Fibroblast of lung (primary cell): Measurements from ENCODE around the gene FCRLB. TPM values are rescaled to one million over a fixed set of nuclear protein-coding genes. Genes with fewer than 3 reads are reported as not detected.

ENCODE experiments used
- DNase-seq, 2 donors: peaks; one replicate each; pipeline versions ENCODE4 v3.0.0 to v3.0.0-alpha.2; 2010; ENCODE audit warnings: low read depth in 2 of 2
- H2AFZ ChIP-seq: 2 replicates; pipeline ENCODE4 v1.5.1; 2012; ENCODE audit warnings: low read length, control low read depth, inconsistent platforms
- H3K27ac ChIP-seq: 2 replicates; pipeline ENCODE4 v1.5.1; 2011; ENCODE audit warnings: low read length, control low read depth; ENCODE audit not compliant: insufficient read depth
- H3K27me3 ChIP-seq: 2 replicates; pipeline ENCODE4 v1.5.1; 2011; ENCODE audit warnings: mild to moderate bottlenecking, low read length; ENCODE audit not compliant: control insufficient read depth, insufficient read depth
- H3K36me3 ChIP-seq: 2 replicates; pipeline ENCODE4 v1.5.1; 2011; ENCODE audit warnings: low read length; ENCODE audit not compliant: control insufficient read depth, insufficient read depth
- H3K4me1 ChIP-seq: 2 replicates; pipeline ENCODE4 v1.5.1; 2011; ENCODE audit warnings: low read length; ENCODE audit not compliant: control insufficient read depth, insufficient read depth; ENCODE audit errors: extremely low read depth
- H3K4me2 ChIP-seq: 2 replicates; pipeline ENCODE4 v1.5.1; 2011; ENCODE audit warnings: low read length, control low read depth; ENCODE audit not compliant: insufficient read depth; ENCODE audit errors: extremely low read depth
- H3K4me3 ChIP-seq, 4 experiments: fragments of 200-600 bp in 1 of 4; sonication (generic) in 1 of 4; replicated peaks in 1 of 4; 2 replicates each; pipeline ENCODE4 v1.5.1; 2011 to 2016; ENCODE audit warnings: low read length in 4 of 4, low read depth in 3 of 4, mild to moderate bottlenecking in 3 of 4, control low read depth in 2 of 4, inconsistent platforms in 1 of 4, mixed read lengths in 1 of 4; ENCODE audit not compliant: insufficient read depth in 1 of 4; ENCODE audit errors: control extremely low read depth in 1 of 4
- H3K79me2 ChIP-seq: 2 replicates; pipeline ENCODE4 v1.5.1; 2012; ENCODE audit warnings: mild to moderate bottlenecking, low read length, inconsistent platforms; ENCODE audit not compliant: control insufficient read depth, insufficient read depth
- H3K9ac ChIP-seq: 2 replicates; pipeline ENCODE4 v1.5.1; 2011; ENCODE audit warnings: mild to moderate bottlenecking, low read length, control low read depth; ENCODE audit not compliant: insufficient read depth
- H3K9me3 ChIP-seq: 2 replicates; pipeline ENCODE4 v1.5.1; 2012; ENCODE audit warnings: low read depth, low read length; ENCODE audit not compliant: control insufficient read depth, insufficient read depth
- H4K20me1 ChIP-seq: 2 replicates; pipeline ENCODE4 v1.5.1; 2011; ENCODE audit warnings: low read length; ENCODE audit not compliant: control insufficient read depth, insufficient read depth; ENCODE audit errors: extremely low read depth
- EZH2 ChIP-seq: IDR thresholded peaks from 2 replicates; pipeline ENCODE4 v1.5.1; 2012; ENCODE audit warnings: low read length, control low read depth, mild to moderate bottlenecking; ENCODE audit errors: missing control alignments
- polyA plus RNA-seq, 2 donors: library from polyadenylated mRNA; depleted of rRNA in 1 of 2; stranded (reverse) in 1 of 2; unstranded in 1 of 2; fragments of >200 nt; gene quantifications; 2 replicates each; pipeline ENCODE4 v1.2.1, GENCODE V29; 2011 to 2012; ENCODE audit warnings: missing spikeins in 1 of 2
- total RNA-seq: library from RNA; depleted of rRNA; stranded (reverse); fragments of >200 nt; gene quantifications from 2 replicates; pipeline ENCODE4 v1.2.1, GENCODE V29; 2014
- TF ChIP-seq, protein P1 (sequence below), 2 donors: IDR thresholded peaks in 1 of 2; conservative IDR thresholded peaks in 1 of 2; 1 replicate in 1 of 2; 2 replicates in 1 of 2; pipeline ENCODE4 v1.5.1; 2011 to 2012; ENCODE audit warnings: low read length in 2 of 2, control low read depth in 1 of 2, inconsistent platforms in 1 of 2, low read depth in 1 of 2, mild to moderate bottlenecking in 1 of 2

Gene FCRLB
- total and polyA plus RNA-seq, 2 donors (not counting 1 experiment from before 2014, with no cell fraction given): 0.45 to 1.2 TPM

DNA sequence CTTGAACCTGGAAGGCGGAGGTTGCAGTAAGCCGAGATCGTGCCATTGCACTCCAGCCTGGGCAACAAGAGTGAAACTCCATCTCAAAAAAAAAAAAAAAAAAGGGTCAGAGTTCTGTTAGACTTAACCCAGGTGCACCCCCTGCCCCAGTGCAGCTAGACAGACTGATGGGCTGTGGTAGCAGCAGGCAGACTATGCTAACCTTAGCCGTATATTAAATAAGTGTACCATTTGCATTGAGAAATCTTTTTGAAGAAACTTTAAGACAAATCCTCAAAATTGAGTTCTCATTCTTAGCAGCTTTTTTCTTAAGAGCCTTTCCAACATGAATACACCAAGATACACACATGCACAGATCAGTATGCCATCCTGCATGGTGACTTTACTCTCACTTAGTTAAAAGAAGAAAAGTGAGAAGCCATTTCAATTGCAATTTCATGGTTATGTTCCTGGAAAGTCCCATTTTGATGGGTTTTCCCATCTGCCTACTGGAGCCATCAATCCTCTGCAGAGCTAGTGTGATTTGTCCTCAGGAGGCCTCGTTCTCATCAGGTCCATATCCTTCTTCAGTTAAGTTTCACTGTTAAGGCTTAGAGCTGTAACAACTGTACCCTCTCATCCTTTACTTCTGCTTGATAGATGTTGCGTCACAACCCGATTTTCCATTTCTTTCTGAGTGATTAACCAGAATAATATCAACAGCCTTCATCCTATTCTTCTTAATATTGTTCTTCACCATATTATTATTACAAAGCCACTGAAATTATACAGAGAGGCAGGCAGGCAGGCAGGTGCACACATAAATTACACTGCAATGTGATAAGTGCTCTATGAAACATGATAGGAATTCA lies 7.3 kb downstream of the FCRLB start:
- TF ChIP-seq, protein P1, sequence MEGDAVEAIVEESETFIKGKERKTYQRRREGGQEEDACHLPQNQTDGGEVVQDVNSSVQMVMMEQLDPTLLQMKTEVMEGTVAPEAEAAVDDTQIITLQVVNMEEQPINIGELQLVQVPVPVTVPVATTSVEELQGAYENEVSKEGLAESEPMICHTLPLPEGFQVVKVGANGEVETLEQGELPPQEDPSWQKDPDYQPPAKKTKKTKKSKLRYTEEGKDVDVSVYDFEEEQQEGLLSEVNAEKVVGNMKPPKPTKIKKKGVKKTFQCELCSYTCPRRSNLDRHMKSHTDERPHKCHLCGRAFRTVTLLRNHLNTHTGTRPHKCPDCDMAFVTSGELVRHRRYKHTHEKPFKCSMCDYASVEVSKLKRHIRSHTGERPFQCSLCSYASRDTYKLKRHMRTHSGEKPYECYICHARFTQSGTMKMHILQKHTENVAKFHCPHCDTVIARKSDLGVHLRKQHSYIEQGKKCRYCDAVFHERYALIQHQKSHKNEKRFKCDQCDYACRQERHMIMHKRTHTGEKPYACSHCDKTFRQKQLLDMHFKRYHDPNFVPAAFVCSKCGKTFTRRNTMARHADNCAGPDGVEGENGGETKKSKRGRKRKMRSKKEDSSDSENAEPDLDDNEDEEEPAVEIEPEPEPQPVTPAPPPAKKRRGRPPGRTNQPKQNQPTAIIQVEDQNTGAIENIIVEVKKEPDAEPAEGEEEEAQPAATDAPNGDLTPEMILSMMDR (conservative IDR thresholded peaks at IDR 0.05 in 1 of 2, IDR thresholded peaks at IDR 0.05 in 1 of 2; ENCODE audit: low read depth in 1 of 2, low read length in 2 of 2): no peak
- no peak for TF ChIP-seq EZH2
- Histone ChIP-seq H3K36me3 (no peaks in the 10 kb centered on the region), H3K4me2 (no peak overlapping the region), H4K20me1 (no peaks in the 10 kb centered on the region), H3K4me3 (no peak overlapping the region), H3K9ac (no peak overlapping the region), H3K27ac (no peak overlapping the region), H2AFZ (no peak overlapping the region), H3K27me3 (no peaks in the 10 kb centered on the region), H3K79me2 (no peaks in the 10 kb centered on the region), H3K4me1 (peaks cover 5% of the 10 kb centered on the region), H3K9me3 (no peaks in the 10 kb centered on the region)
- no peak for DNase-seq

DNA sequence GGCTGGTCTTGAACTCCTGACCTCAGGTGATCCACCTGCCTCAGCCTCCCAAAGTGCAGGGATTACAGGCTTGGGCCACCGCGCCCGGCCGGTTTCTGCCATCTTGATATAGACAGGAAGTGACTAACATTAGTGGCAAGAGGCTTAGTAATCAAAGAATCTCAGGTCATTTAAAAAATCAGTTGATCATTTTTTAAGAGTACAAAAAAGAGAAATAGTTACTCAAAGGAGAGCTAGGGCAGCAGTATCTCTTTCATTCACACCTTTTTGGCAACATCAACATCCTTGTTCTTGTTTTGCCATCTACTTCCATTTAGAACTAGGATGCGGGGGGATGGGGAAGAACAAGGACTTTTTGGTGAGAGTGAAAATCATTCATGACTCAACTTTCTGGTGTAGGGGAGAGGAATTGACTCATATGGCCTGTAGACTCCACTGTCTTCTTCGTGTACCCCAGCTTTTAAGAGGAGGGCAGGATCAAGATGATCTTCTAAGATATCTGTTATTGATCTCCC lies 8.8 kb downstream of the FCRLB start:
- no peak overlapping the region for H3K9ac ChIP-seq
- H3K4me2 ChIP-seq: no peak overlapping the region
- DNase-seq: peak in 1 of 2 donors; percentile 72
- H3K4me3 ChIP-seq: no peak overlapping the region
- H3K27ac ChIP-seq: no peak overlapping the region
- no peaks in the 10 kb centered on the region for H3K36me3 ChIP-seq
- H3K27me3 ChIP-seq: no peaks in the 10 kb centered on the region
- H2AFZ ChIP-seq: no peak overlapping the region
- no peaks in the 10 kb centered on the region for H3K9me3 ChIP-seq
- H4K20me1 ChIP-seq: no peaks in the 10 kb centered on the region
- H3K4me1 ChIP-seq: peaks cover 5% of the 10 kb centered on the region
- H3K79me2 ChIP-seq: no peaks in the 10 kb centered on the region
- TF ChIP-seq EZH2: no peak
- TF ChIP-seq, protein P1 (conservative IDR thresholded peaks at IDR 0.05 in 1 of 2, IDR thresholded peaks at IDR 0.05 in 1 of 2; ENCODE audit: low read depth in 1 of 2, low read length in 2 of 2): no peak

GRCh38 chr1:161731241-161731640 lies 9.9 kb downstream of the FCRLB start:
- no peaks in the 10 kb centered on the region for H3K27me3 ChIP-seq
- H3K9ac ChIP-seq: no peak overlapping the region
- H3K9me3 ChIP-seq: no peaks in the 10 kb centered on the region
- H2AFZ ChIP-seq: no peak overlapping the region
- no peaks in the 10 kb centered on the region for H3K79me2 ChIP-seq
- H4K20me1 ChIP-seq: no peaks in the 10 kb centered on the region
- no peaks in the 10 kb centered on the region for H3K36me3 ChIP-seq
- no peak overlapping the region for H3K4me3 ChIP-seq
- DNase-seq: no peak
- H3K4me1 ChIP-seq: peaks cover 2% of the 10 kb centered on the region
- H3K4me2 ChIP-seq: no peak overlapping the region
- TF ChIP-seq, protein P1 (conservative IDR thresholded peaks at IDR 0.05 in 1 of 2, IDR thresholded peaks at IDR 0.05 in 1 of 2; ENCODE audit: low read depth in 1 of 2, low read length in 2 of 2): no peak
- TF ChIP-seq EZH2: no peak
- H3K27ac ChIP-seq: no peak overlapping the region
